ENCODE measurements around the gene CMTM7. TPM values are rescaled to one million over a fixed set of nuclear protein-coding genes. Genes with fewer than 3 reads are reported as not detected.

The CMTM7 gene
- total and polyA plus RNA-seq, 2 experiments from 2014 or later, result 32.2 to 93.6 TPM

GRCh38 chr3:32442766-32443165, 51.1 kb downstream of the CMTM7 start:
- no peak overlapping the region for H3K4me3 Mint-ChIP-seq
- 0 out of 2 replicates have a peak, but pooled peaks cover 5% of the 10 kb centered on the region for H3K79me2 ChIP-seq (replicated peaks; ENCODE audit: insufficient read depth)
- no peak for ATAC-seq
- no peaks in the 10 kb centered on the region for H3K27me3 ChIP-seq (ENCODE audit: insufficient read depth)
- H4K20me1 ChIP-seq (replicated peaks; ENCODE audit: insufficient read depth), result peaks cover 4% of the 10 kb centered on the region; the same call in 1 of the 2 replicates
- H3K27ac ChIP-seq (ENCODE audit: low read depth), result no peak overlapping the region
- peaks cover 15% of the 10 kb centered on the region for H3K36me3 Mint-ChIP-seq (ENCODE audit: low read depth)
- H3K9me3 Mint-ChIP-seq, result no peaks in the 10 kb centered on the region
- H3F3A ChIP-seq (replicated peaks; ENCODE audit: low read depth), result no peaks in the 10 kb centered on the region
- no peak overlapping the region for H2AFZ ChIP-seq
- DNase-seq (ENCODE audit: low spot score), result no peak
- peaks cover 4% of the 10 kb centered on the region; the same call in 1 of the 2 replicates for H3K4me1 ChIP-seq (ENCODE audit: insufficient read depth)
- H3K9me2 ChIP-seq (ENCODE audit: insufficient read depth), result no peaks in the 10 kb centered on the region
- peaks cover 2% of the 10 kb centered on the region for H3K27me3 Mint-ChIP-seq (ENCODE audit: insufficient read depth, low read depth, poor library complexity)
- H3K4me3 ChIP-seq, result no peak overlapping the region
- TF ChIP-seq STAT1 (IDR thresholded peaks at IDR 0.05; ENCODE audit: unreplicated experiment) (no peak), JUNB (IDR thresholded peaks at IDR 0.05; ENCODE audit: unreplicated experiment) (no peak), EZH2 (IDR thresholded peaks at IDR 0.05; ENCODE audit: low read depth, unreplicated experiment) (no peak), NANOG (IDR thresholded peaks at IDR 0.05; ENCODE audit: borderline replicate concordance) (no peak), POLR2AphosphoS5 (IDR thresholded peaks at IDR 0.05; ENCODE audit: low read depth) (no peak), ZNF462 (CRISPR knock-in tag; IDR thresholded peaks at IDR 0.05) (no peak), CREB1 (CRISPR knock-in tag; IDR thresholded peaks at IDR 0.05; ENCODE audit: low read depth) (no peak), CTCF (conservative IDR thresholded peaks at IDR 0.05; ENCODE audit: low read depth in 2 of 2) (no peak), ETS1 (IDR thresholded peaks at IDR 0.05) (no peak), ZNF114 (CRISPR knock-in tag; IDR thresholded peaks at IDR 0.05) (no peak), ZNF331 (CRISPR knock-in tag; IDR thresholded peaks at IDR 0.05; ENCODE audit: low read depth) (no peak), EZH2phosphoT487 (IDR thresholded peaks at IDR 0.05; ENCODE audit: unreplicated experiment) (no peak)
- H3K4me1 Mint-ChIP-seq, result peaks cover 10% of the 10 kb centered on the region
- H3K27ac Mint-ChIP-seq, result no peak overlapping the region
- no peak overlapping the region for H3K4me2 ChIP-seq
- H3K36me3 ChIP-seq (ENCODE audit: insufficient read depth), result no peaks in the 10 kb centered on the region; the same call in 1 of the 2 replicates
